H1 (cell line): Measurements from ENCODE around the gene TOP3B. TPM values are rescaled to one million over a fixed set of nuclear protein-coding genes. Genes with fewer than 3 reads are reported as not detected.

Source experiments
- CHD7 ChIP-seq: fragments of 300-600 bp; sonication (generic); IDR thresholded peaks from 2 replicates; pipeline ENCODE4 v1.7.1; 2012; ENCODE audit warnings: low read length, moderate library complexity, mild to moderate bottlenecking, inconsistent platforms; ENCODE audit not compliant: insufficient replicate concordance
- JUN ChIP-seq: IDR thresholded peaks from 2 replicates; pipeline ENCODE4 v1.6.1; 2011; ENCODE audit warnings: low read depth, mild to moderate bottlenecking, improper control_type of control experiment, low read length
- NRF1 ChIP-seq: IDR thresholded peaks from 2 replicates; pipeline ENCODE4 v1.6.1; 2011; ENCODE audit warnings: mild to moderate bottlenecking, low read depth, low read length, improper control_type of control experiment
- TAF1 ChIP-seq: IDR thresholded peaks from 2 replicates; pipeline ENCODE4 v1.6.1; 2011; ENCODE audit warnings: mild to moderate bottlenecking, low read depth, low read length
- polyA plus RNA-seq, 7 experiments: library from polyadenylated mRNA; depleted of rRNA in 3 of 7; stranded (reverse) in 5 of 7; unstranded in 2 of 7; fragments of >200 nt in 5 of 7; fragments of 200-250 nt in 2 of 7; gene quantifications; 1 replicate in 5 of 7; 2 replicates in 1 of 7; 4 replicates in 1 of 7; pipeline versions ENCODE4 v1.2.1 to v1.2.3, GENCODE V29; 2011 to 2013; ENCODE audit warnings: missing spikeins in 2 of 7, mixed read lengths in 2 of 7
- total RNA-seq: library from RNA; stranded (reverse); fragmentation: NEBNext Ultra II Directional; extraction: Animal tissue kit (Norgen Biotek cat#: 25700); gene quantifications from 2 replicates; pipeline ENCODE4 v1.2.1, GENCODE V29; 2021

Gene TOP3B
- total and polyA plus RNA-seq, 2 of the 8 experiments (the other 6 are each of a cell fraction or from before 2014, with no cell fraction given) = 30.4 to 52.8 TPM

GRCh38 chr22:21921729-21922128 is 60.9 kb downstream of the TOP3B start (continued):
- TF ChIP-seq CHD7 = no peak
- no peak for TF ChIP-seq NRF1
- TF ChIP-seq TAF1 = 0 out of 2 replicates have a peak, but pooled peaks have one; percentile 22
- TF ChIP-seq JUN = no peak
